HCT116 (cell line): ENCODE data around the gene PIERCE2. TPM values are rescaled to one million over a fixed set of nuclear protein-coding genes. Genes with fewer than 3 reads are reported as not detected.

Experiments
- ATAC-seq: fragments of 200-7000 bp; cut with Tn5 transposase; 2 replicates; pipeline ENCODE4 v1.9.1; 2020; ENCODE audit warnings: mild to moderate bottlenecking, moderate library complexity
- BruUV-seq: library from RNA; stranded (reverse); fragments of 400-500 nt; replicated peaks from 2 replicates; lab custom pipeline; 2021; lab: Mats Ljungman, UMichigan
- CTCF ChIA-PET: fragments of 300-600 bp; sonication (Branson Sonifier 250); formaldehyde crosslinking; loops from one replicate; lab custom pipeline; 2021; ENCODE audit warnings: antibody characterized with exemption; lab: Charles Lee
- POLR2A ChIA-PET: fragments of 300-600, 350-600 bp; sonication (Branson Sonifier 250); formaldehyde crosslinking; loops from one replicate; lab custom pipeline; 2021; ENCODE audit warnings: antibody characterized with exemption; lab: Charles Lee
- RAD21 ChIA-PET, 2 experiments: fragments of 300-600 bp; sonication (Branson Sonifier 250); formaldehyde crosslinking; loops; one replicate each; lab custom pipeline; 2023; ENCODE audit warnings: low total read pairs in 2 of 2; ENCODE audit not compliant: uncharacterized antibody in 2 of 2, unreplicated experiment in 2 of 2, low non-redundant PET in 1 of 2; lab: Charles Lee
- DNase-seq: peaks from one replicate; pipeline ENCODE4 v3.0.0-alpha.2; 2010; ENCODE audit warnings: low read depth, low spot score
- H2AFZ ChIP-seq: fragments of 200-600 bp; shearing (Covaris generic), sonication (generic); 2 replicates; pipeline ENCODE4 v1.6.1; 2017; ENCODE audit warnings: low read depth, mixed run types, mixed read lengths, antibody characterized with exemption, low read length; ENCODE audit not compliant: poor library complexity, severe bottlenecking
- H3K27ac ChIP-seq: 2 replicates; pipeline ENCODE4 v1.5.1; 2012; ENCODE audit warnings: low read depth, low read length
- H3K27me3 ChIP-seq: fragments of 200-600 bp; sonication (generic); 2 replicates; pipeline ENCODE4 v1.6.1; 2016; ENCODE audit warnings: mixed run types, low read length, mixed read lengths; ENCODE audit not compliant: insufficient read depth
- H3K36me3 ChIP-seq, 2 experiments: fragments of 200-500 bp in 1 of 2; fragments of 200-600 bp in 1 of 2; sonication (Bioruptor generic) in 1 of 2; sonication (generic) in 1 of 2; 2 replicates each; pipeline versions ENCODE4 v1.5.1 to v1.6.1; 2014 to 2016; ENCODE audit warnings: low read length in 2 of 2, inconsistent platforms in 1 of 2, mixed read lengths in 1 of 2, mixed run types in 1 of 2; ENCODE audit not compliant: insufficient read depth in 2 of 2, control insufficient read depth in 1 of 2
- H3K4me1 ChIP-seq, 2 experiments: fragments of 200-600 bp in 1 of 2; sonication (generic) in 1 of 2; 2 replicates each; pipeline versions ENCODE4 v1.5.1 to v1.6.1; 2012 to 2017; ENCODE audit warnings: low read length in 2 of 2, inconsistent platforms in 1 of 2, mild to moderate bottlenecking in 1 of 2, mixed read lengths in 1 of 2, mixed run types in 1 of 2, moderate library complexity in 1 of 2; ENCODE audit not compliant: insufficient read depth in 2 of 2, control insufficient read depth in 1 of 2
- H3K4me2 ChIP-seq: fragments of 200-600 bp; sonication (generic); 2 replicates; pipeline ENCODE4 v1.6.1; 2017; ENCODE audit warnings: mixed run types, low read length, mixed read lengths
- H3K4me3 ChIP-seq, 2 experiments: fragments of 200-600 bp in 1 of 2; sonication (generic) in 1 of 2; replicated peaks in 1 of 2; 2 replicates each; pipeline ENCODE4 v1.5.1; 2011 to 2016; ENCODE audit warnings: low read length in 2 of 2, control low read depth in 1 of 2, low read depth in 1 of 2, mild to moderate bottlenecking in 1 of 2, mixed read lengths in 1 of 2, mixed run types in 1 of 2
- H3K79me2 ChIP-seq: fragments of 200-600 bp; sonication (generic); 2 replicates; pipeline ENCODE4 v1.6.1; 2017; ENCODE audit warnings: mild to moderate bottlenecking, mixed run types, low read length, moderate library complexity, mixed read lengths; ENCODE audit not compliant: insufficient read depth
- H3K9ac ChIP-seq: fragments of 200-600 bp; sonication (generic); 2 replicates; pipeline ENCODE4 v1.6.1; 2016; ENCODE audit warnings: low read length, mixed read lengths
- H3K9me2 ChIP-seq: fragments of 200-600 bp; sonication (generic), shearing (Covaris generic); 2 replicates; pipeline ENCODE4 v1.6.1; 2017; ENCODE audit warnings: mixed run types, mild to moderate bottlenecking, moderate library complexity; ENCODE audit not compliant: insufficient read depth
- H3K9me3 ChIP-seq, 2 experiments: fragments of 200-500 bp in 1 of 2; fragments of 200-600 bp in 1 of 2; sonication (Bioruptor generic) in 1 of 2; sonication (generic) in 1 of 2; 2 replicates each; pipeline ENCODE4 v1.6.1; 2014 to 2017; ENCODE audit warnings: low read length in 2 of 2, mixed read lengths in 2 of 2, inconsistent platforms in 1 of 2, low read depth in 1 of 2, mild to moderate bottlenecking in 1 of 2, mixed run types in 1 of 2, moderate library complexity in 1 of 2; ENCODE audit not compliant: control insufficient read depth in 1 of 2, insufficient read depth in 1 of 2
- H4K20me1 ChIP-seq: fragments of 200-600 bp; sonication (generic), shearing (Covaris generic); 2 replicates; pipeline ENCODE4 v1.6.1; 2017; ENCODE audit warnings: mixed run types, mild to moderate bottlenecking, moderate library complexity; ENCODE audit not compliant: insufficient read depth
- CBX3 ChIP-seq: IDR thresholded peaks from 2 replicates; pipeline ENCODE4 v1.6.1; 2012; ENCODE audit warnings: low read depth
- EGR1 ChIP-seq: IDR thresholded peaks from 2 replicates; pipeline ENCODE4 v1.6.1; 2012; ENCODE audit warnings: low read depth
- ELF1 ChIP-seq: IDR thresholded peaks from 2 replicates; pipeline ENCODE4 v1.6.1; 2012; ENCODE audit warnings: low read depth, borderline replicate concordance
- EZH2 ChIP-seq: fragments of 200-600 bp; sonication (generic); IDR thresholded peaks from 2 replicates; pipeline ENCODE4 v1.6.1; 2017; ENCODE audit warnings: antibody characterized with exemption, mixed run types
- EZH2phosphoT487 ChIP-seq: fragments of 200-600 bp; IDR thresholded peaks from 2 replicates; pipeline ENCODE4 v1.6.1; 2018; ENCODE audit warnings: antibody characterized with exemption, borderline replicate concordance
- JUND ChIP-seq: IDR thresholded peaks from 2 replicates; pipeline ENCODE4 v1.6.1; 2012
- RAD21 ChIP-seq: IDR thresholded peaks from 2 replicates; pipeline ENCODE4 v1.6.1; 2012; ENCODE audit warnings: low read depth, mild to moderate bottlenecking
- SP1 ChIP-seq: IDR thresholded peaks from 2 replicates; pipeline ENCODE4 v1.6.1; 2012; ENCODE audit warnings: low read depth
- intact Hi-C: fragments of 100-400 bp; cut with micrococcal nuclease; formaldehyde crosslinking; loops from 2 replicates; pipeline ENCODE4 v1.10.0; 2022
- total RNA-seq: library from RNA; stranded (reverse); gene quantifications from one replicate; pipeline ENCODE4 v1.2.1, GENCODE V29; 2021; ENCODE audit not compliant: unreplicated experiment
- TF ChIP-seq, protein P1 (sequence below): IDR thresholded peaks from 2 replicates; pipeline ENCODE4 v1.6.1; 2012
- TF ChIP-seq, protein P2 (sequence below): IDR thresholded peaks from 2 replicates; pipeline ENCODE4 v1.6.1; 2011; ENCODE audit warnings: mild to moderate bottlenecking, low read length, moderate library complexity; ENCODE audit not compliant: insufficient replicate concordance; ENCODE audit errors: extremely low read depth
- TF ChIP-seq, protein P3 (sequence below): IDR thresholded peaks from 2 replicates; pipeline ENCODE4 v1.6.1; 2012; ENCODE audit warnings: low read depth

The PIERCE2 gene
- total RNA-seq, 1 experiment from 2014 or later, result 2.0 TPM

DNA sequence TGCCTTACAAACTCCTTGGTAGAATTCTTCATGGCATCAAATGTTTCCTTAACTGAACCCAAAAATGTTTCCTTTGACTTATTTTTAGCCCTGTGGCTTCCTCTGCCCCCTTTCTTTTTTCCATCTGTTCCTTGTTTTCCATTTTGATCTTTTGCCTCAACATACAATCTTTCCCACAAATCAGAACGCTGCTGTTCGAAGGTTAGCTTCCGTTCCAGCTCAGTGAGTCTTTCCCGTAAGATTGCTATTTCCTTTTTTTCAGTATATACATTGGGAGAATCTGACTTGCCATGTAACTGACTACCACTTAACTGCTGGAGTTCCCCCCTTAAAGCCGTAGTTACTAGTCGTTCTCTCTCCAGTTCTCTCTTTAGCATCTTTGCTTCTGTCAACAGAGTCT is 48.0 kb upstream of the PIERCE2 start:
- Histone ChIP-seq H3K36me3 (no peaks in the 10 kb centered on the region), H3K9me2 (no peaks in the 10 kb centered on the region), H3K9ac (no peak overlapping the region), H3K9me3 (no peaks in the 10 kb centered on the region), H3K4me1 (no peaks in the 10 kb centered on the region), H4K20me1 (no peaks in the 10 kb centered on the region), H2AFZ (no peak overlapping the region), H3K4me2 (no peak overlapping the region), H3K27ac (no peak overlapping the region), H3K27me3 (no peaks in the 10 kb centered on the region), H3K79me2 (no peaks in the 10 kb centered on the region), H3K4me3 (no peak overlapping the region)
- CTCF ChIA-PET, result no interaction called here
- no peak for TF ChIP-seq EGR1
- TF ChIP-seq CBX3, result no peak
- TF ChIP-seq, protein P1, sequence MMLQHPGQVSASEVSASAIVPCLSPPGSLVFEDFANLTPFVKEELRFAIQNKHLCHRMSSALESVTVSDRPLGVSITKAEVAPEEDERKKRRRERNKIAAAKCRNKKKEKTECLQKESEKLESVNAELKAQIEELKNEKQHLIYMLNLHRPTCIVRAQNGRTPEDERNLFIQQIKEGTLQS, result no peak
- TF ChIP-seq, protein P2, sequence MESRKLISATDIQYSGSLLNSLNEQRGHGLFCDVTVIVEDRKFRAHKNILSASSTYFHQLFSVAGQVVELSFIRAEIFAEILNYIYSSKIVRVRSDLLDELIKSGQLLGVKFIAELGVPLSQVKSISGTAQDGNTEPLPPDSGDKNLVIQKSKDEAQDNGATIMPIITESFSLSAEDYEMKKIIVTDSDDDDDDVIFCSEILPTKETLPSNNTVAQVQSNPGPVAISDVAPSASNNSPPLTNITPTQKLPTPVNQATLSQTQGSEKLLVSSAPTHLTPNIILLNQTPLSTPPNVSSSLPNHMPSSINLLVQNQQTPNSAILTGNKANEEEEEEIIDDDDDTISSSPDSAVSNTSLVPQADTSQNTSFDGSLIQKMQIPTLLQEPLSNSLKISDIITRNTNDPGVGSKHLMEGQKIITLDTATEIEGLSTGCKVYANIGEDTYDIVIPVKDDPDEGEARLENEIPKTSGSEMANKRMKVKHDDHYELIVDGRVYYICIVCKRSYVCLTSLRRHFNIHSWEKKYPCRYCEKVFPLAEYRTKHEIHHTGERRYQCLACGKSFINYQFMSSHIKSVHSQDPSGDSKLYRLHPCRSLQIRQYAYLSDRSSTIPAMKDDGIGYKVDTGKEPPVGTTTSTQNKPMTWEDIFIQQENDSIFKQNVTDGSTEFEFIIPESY, result no peak
- TF ChIP-seq EZH2, result no peak
- TF ChIP-seq EZH2phosphoT487, result no peak
- no peak for TF ChIP-seq JUND
- TF ChIP-seq SP1, result no peak
- TF ChIP-seq, protein P3, sequence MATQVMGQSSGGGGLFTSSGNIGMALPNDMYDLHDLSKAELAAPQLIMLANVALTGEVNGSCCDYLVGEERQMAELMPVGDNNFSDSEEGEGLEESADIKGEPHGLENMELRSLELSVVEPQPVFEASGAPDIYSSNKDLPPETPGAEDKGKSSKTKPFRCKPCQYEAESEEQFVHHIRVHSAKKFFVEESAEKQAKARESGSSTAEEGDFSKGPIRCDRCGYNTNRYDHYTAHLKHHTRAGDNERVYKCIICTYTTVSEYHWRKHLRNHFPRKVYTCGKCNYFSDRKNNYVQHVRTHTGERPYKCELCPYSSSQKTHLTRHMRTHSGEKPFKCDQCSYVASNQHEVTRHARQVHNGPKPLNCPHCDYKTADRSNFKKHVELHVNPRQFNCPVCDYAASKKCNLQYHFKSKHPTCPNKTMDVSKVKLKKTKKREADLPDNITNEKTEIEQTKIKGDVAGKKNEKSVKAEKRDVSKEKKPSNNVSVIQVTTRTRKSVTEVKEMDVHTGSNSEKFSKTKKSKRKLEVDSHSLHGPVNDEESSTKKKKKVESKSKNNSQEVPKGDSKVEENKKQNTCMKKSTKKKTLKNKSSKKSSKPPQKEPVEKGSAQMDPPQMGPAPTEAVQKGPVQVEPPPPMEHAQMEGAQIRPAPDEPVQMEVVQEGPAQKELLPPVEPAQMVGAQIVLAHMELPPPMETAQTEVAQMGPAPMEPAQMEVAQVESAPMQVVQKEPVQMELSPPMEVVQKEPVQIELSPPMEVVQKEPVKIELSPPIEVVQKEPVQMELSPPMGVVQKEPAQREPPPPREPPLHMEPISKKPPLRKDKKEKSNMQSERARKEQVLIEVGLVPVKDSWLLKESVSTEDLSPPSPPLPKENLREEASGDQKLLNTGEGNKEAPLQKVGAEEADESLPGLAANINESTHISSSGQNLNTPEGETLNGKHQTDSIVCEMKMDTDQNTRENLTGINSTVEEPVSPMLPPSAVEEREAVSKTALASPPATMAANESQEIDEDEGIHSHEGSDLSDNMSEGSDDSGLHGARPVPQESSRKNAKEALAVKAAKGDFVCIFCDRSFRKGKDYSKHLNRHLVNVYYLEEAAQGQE, result no peak
- TF ChIP-seq RAD21, result no peak
- TF ChIP-seq ELF1, result no peak
- no TSS peak for BruUV-seq
- no peak for ATAC-seq
- POLR2A ChIA-PET, result no interaction called here
- intact Hi-C loops, result no loop called here
- RAD21 ChIA-PET, result no interaction called here
- no peak for DNase-seq
